GM18505 (cell line): ENCODE measurements around the gene TKTL1.

ENCODE experiments used
- ATAC-seq: cut with Tn5 transposase; IDR thresholded peaks from one replicate; pipeline ENCODE4 v1.9.1; 2021; ENCODE audit not compliant: unreplicated experiment
- POLR2A ChIP-seq: IDR thresholded peaks from 4 replicates; pipeline ENCODE4 v1.6.1; 2011; ENCODE audit warnings: borderline replicate concordance; ENCODE audit not compliant: insufficient read depth, insufficient read length; ENCODE audit errors: extremely low read depth

Gene TKTL1

DNA sequence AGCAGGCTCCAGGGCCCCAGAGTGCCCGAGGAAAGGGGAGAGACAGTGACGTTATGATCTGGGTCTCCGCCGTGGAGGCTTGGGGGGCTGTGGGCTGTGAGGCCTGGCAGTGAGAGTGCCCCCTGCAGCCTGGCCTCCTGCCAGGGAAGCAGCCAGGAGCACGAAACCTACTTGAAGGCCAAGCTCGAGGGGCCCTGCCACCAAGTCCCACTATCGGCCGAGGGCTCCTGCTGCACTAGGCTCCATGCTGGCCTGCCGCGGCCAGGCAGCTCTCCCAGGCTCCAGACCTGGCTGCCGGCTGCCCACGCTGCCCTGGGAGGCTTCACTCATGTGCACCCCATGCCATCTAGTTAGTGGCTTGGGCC, 60.2 kb downstream of the TKTL1 start:
- no peak for TF ChIP-seq POLR2A
- ATAC-seq = no peak

- TF ChIP-seq POLR2A = no peak
- no peak for ATAC-seq
These were observed 61.0 kb downstream of the TKTL1 start for GRCh38 chrX:154356596-154356995.

DNA sequence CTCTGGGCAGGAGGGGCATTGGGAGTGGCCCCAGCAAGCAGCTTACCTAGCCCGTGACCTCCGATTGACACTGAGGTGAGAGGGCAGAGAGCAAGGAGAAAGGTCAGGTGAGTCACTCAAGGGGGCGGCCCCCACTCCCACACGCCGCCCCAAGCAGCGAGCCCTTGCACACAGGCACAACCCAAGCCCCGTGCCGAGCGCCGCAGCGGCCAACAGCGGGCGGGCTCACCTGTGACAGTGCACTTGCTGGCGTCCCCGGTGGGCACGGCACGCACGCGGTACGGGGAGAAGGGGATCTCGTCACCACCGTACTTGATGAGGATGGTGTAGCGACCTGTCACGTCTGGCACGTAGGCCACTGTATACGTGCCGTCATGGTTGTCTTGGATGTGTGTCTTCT, 61.6 kb downstream of the TKTL1 start:
- ATAC-seq = no peak
- no peak for TF ChIP-seq POLR2A

DNA sequence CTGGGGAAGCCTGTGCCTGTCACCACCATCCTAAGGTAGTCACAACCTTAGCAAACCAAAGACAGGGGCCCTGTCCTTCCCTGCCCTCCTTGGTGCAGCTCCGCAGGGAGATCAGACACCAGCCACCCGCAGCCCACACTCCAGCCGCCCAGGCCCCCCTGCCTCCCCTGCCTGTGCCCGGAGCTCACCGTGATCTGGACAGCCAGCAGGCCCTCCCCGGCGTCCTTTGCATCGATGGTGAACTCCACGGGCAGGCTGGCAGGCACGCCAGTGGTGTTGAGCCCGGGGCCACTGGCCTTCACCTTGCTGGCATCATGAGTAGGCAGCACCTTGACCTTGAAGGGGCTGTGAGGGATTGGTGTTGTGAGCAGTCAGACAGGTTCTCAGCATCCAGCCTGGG, 62.4 kb downstream of the TKTL1 start:
- ATAC-seq = no peak
- TF ChIP-seq POLR2A = no peak

DNA sequence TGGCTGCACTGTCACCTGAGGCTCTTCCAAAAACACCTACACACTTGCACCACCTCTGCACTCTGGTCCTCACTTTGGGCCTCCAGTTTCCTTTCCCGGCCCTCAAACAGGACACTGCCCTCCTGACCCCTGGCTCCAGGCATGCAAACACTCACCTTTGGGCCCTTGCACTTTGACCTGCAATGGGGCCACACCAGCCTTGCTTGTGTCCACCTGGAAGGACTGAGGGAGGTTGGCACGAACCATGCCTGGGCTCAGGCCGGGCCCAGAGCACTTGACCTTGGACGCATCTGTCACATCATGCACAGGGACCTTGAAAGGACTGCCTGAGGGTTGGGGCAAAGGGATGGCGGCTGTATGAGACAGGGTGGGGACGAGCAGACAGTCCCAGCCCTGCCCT, 63.2 kb downstream of the TKTL1 start:
- TF ChIP-seq POLR2A = no peak
- ATAC-seq = no peak

DNA sequence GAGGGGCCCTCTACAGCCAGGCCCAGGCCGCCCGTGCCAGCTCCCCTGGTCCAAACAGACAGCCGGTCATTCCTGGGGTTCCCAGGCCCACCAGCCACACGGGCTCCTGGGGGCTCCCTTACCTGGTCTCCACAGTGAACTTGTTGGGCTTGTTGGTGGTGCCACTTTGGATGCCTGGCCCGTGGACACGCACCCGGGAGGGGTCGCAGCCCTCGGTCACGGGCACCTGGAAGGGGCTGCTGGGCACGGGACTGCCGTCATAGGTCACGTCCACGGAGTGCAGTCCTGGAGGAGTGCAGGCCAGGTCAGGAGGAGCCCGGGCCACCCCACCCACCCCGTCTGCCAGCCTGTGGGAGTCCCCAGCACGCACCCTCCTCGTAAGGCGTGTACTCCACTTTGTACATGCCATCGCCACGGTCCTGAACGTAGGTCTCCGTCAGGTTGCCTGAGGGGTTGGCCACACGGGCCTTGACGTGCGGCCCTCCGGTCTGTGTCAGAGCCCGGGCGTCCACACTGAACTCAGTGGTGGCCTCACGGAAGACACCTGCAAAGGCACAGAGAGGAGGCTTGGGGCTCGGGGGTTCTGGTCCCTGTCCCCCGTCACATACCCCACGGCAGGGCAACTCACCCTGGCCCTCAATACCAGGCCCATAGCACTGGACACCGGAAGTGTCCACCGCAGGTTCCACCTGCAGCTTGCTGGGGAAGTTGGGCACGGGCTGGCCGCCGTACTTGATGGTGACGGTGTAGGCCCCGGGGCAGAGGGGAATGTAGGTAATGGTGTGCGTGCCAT, 64.0 kb downstream of the TKTL1 start:
- no peak for ATAC-seq
- TF ChIP-seq POLR2A = no peak

DNA sequence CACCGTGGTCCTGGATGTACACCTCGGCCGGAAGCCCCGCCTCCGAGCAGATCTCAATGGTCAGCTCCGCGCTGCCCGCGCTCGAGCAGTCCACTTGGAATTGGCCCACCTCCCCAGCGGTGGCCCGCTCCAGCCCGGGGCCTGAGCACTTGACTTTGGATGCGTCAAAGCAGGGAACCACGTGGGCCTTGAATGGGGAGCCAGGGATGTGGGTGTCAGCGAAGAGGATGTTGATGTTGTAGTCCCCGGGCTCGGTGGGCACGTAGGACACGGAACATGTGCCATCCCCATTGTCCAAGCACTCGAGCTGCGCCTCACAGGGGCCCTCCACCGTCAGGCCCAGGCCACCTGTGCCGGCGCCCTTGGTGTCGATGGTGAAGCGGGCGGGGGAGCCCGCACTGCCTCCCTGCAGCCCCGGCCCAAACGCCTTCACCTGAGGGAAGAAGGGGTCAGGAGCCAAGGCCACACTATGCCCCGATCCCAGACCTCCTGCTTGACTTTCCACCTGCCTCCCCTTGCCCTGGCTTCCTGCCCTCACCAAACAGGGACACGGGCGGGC, 64.6 kb downstream of the TKTL1 start:
- no peak for ATAC-seq

DNA sequence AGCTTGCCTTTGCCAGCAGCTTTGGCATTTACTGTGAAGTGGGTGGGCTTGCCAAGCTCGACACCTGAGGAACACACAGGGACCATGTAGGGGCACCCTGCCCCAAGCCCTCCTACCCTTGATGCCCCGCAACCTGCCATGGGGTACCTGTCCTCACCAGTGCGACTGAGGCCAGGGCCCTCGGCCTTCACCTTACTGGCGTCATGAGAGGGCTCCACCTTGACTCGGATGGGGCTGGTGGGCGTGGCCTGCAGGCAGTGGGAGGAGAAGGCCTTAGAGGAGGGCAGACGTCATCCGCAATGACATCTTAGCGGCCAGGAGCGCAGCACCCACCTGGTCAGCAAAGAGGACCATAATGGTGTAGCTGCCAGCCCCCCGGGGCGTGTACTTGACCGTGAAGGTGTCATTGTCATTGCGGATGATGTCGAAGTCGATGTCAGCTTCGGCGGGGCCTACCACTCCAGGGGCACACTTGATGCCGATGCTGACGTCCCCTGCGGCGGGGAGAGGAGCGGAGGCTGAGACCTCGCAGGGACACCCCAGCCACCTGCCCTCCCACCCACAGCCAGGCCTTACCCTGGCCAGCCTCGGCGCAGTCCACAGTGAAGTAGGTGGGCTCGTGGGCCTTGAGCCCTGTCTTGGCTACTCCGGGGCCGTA, 66.6 kb downstream of the TKTL1 start:
- no peak for ATAC-seq

More for the DNA sequence above, 64.6 kb downstream of the TKTL1 start:
- no peak for TF ChIP-seq POLR2A

GRCh38 chrX:154363706-154364439, 68.3 kb downstream of the TKTL1 start:
- no peak for TF ChIP-seq POLR2A
- no peak for ATAC-seq

More for the DNA sequence above, 66.6 kb downstream of the TKTL1 start:
- TF ChIP-seq POLR2A = no peak

GRCh38 chrX:154365052-154365600, 69.5 kb downstream of the TKTL1 start:
- no peak for ATAC-seq
- TF ChIP-seq POLR2A = no peak

DNA sequence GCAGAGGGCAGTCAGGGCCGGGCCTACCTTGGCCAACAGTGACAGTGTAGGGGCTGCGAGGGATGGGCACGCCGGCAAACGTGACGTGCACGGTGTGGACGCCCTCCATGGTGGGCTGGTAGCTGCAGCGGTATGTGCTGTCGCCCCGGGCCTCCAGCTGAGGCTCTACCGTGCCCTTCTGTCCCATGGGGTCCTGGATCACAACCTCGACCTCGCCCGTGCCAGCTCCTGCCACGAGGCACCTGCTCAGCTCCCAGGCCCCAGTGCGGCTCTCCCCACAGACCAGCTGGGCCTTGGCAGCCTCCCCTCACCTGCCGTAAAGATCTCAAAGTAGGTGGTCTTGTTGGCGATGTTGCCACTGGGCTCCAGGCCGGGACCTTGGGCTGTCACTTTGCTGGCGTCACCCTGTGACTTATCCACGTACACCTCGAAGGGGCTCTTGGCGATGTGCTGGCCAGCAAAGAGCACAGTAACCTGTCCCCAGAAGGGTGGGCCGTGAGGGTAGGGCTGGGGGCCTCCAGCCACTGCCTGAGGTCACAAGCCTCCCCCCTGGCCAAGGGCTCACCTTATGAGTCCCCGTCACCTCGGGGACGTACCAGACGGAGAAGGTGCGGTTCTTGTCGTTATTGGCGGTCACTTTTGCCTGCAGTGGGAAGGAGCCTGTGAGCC, 70.5 kb downstream of the TKTL1 start:
- no peak for ATAC-seq
- no peak for TF ChIP-seq POLR2A

- ATAC-seq = no peak
- TF ChIP-seq POLR2A = no peak
These were observed 71.1 kb downstream of the TKTL1 start for GRCh38 chrX:154366666-154367055.
